GM10248 (cell line): ENCODE results near the gene CIB2.

Experiments used
- CTCF ChIA-PET: fragments of 300-600 bp; sonication (Branson Sonifier 250); formaldehyde crosslinking; extraction: SDS; loops from one replicate; lab custom pipeline; 2021; ENCODE audit warnings: antibody characterized with exemption; lab: Yijun Ruan, JAX
- POLR2A ChIA-PET: fragments of 350-650 bp; sonication (Branson Sonifier 250); formaldehyde crosslinking; extraction: SDS; loops from one replicate; lab custom pipeline; 2020; ENCODE audit warnings: antibody characterized with exemption; lab: Yijun Ruan, JAX
- DNase-seq: peaks from one replicate; pipeline ENCODE4 v3.0.0; 2012; ENCODE audit errors: extremely low spot score
- CTCF ChIP-seq: IDR thresholded peaks from 2 replicates; pipeline ENCODE4 v1.5.1; 2012; ENCODE audit warnings: mild to moderate bottlenecking, low read depth; ENCODE audit errors: extremely low read depth, missing control alignments, control extremely low read depth

The CIB2 gene

GRCh38 chr15:78110916-78111475, 20.2 kb downstream of the CIB2 start:
- ChIA-PET POLR2A (no interaction called here), CTCF (interaction anchor here (1.0 to 10.7 kb wide), 12 partner anchors 9 to 201 kb away, joined by 3 to 141 read pairs (median 28); partner anchors contain the start of gene CIB2)
- TF ChIP-seq CTCF: no peak
- DNase-seq: no peak

GRCh38 chr15:78110096-78110495, 21.1 kb downstream of the CIB2 start:
- DNase-seq: no peak
- ChIA-PET POLR2A (no interaction called here), CTCF (interaction anchor here (1.1 to 10.7 kb wide), 11 partner anchors 8 to 200 kb away, joined by 3 to 141 read pairs (median 28); partner anchors contain the start of gene CIB2)
- TF ChIP-seq CTCF: no peak

- no peak for DNase-seq
- POLR2A ChIA-PET: no interaction called here
- TF ChIP-seq CTCF: no peak
- CTCF ChIA-PET: interaction anchor here (0.9 to 10.7 kb wide), 43 partner anchors 8 to 436 kb away, joined by 3 to 141 read pairs (median 8); partner anchors contain the start of gene CIB2
These were observed 22.1 kb downstream of the CIB2 start for GRCh38 chr15:78109156-78109555.

- CTCF ChIA-PET: interaction anchor here (0.6 to 10.7 kb wide), 65 partner anchors 9 to 437 kb away, joined by 3 to 141 read pairs (median 5); partner anchors contain the start of gene CIB2
- peak; percentile 85 for DNase-seq
- POLR2A ChIA-PET: no interaction called here
- TF ChIP-seq CTCF: peak; percentile 94
These were observed 22.8 kb downstream of the CIB2 start for GRCh38 chr15:78108300-78109084.

GRCh38 chr15:78107471-78107870, 23.8 kb downstream of the CIB2 start:
- DNase-seq: no peak
- ChIA-PET POLR2A (no interaction called here), CTCF (interaction anchor here (0.8 to 10.7 kb wide), 38 partner anchors 10 to 197 kb away, joined by 3 to 141 read pairs (median 8); no protein-coding TSS in a partner anchor)
- TF ChIP-seq CTCF: no peak

GRCh38 chr15:78105476-78106241, 25.6 kb downstream of the CIB2 start:
- no peak for TF ChIP-seq CTCF
- CTCF ChIA-PET: interaction anchor here (0.7 to 10.7 kb wide), 6 partner anchors 9 to 146 kb away, joined by 4 to 141 read pairs (median 13); no protein-coding TSS in a partner anchor
- DNase-seq: no peak
- POLR2A ChIA-PET: no interaction called here
